HG02973 (cell line): Measurements from ENCODE around the gene FAM167B.
"Not testable (repeated sequence)": the region's sequence is repeated elsewhere in the genome, so short reads cannot be mapped to it uniquely, and the experiment has no call there.

Experiments
- ATAC-seq: cut with Tn5 transposase; IDR thresholded peaks from one replicate; pipeline ENCODE4 v1.9.1; 2021; ENCODE audit warnings: moderate library complexity; ENCODE audit not compliant: unreplicated experiment

FAM167B gene

DNA sequence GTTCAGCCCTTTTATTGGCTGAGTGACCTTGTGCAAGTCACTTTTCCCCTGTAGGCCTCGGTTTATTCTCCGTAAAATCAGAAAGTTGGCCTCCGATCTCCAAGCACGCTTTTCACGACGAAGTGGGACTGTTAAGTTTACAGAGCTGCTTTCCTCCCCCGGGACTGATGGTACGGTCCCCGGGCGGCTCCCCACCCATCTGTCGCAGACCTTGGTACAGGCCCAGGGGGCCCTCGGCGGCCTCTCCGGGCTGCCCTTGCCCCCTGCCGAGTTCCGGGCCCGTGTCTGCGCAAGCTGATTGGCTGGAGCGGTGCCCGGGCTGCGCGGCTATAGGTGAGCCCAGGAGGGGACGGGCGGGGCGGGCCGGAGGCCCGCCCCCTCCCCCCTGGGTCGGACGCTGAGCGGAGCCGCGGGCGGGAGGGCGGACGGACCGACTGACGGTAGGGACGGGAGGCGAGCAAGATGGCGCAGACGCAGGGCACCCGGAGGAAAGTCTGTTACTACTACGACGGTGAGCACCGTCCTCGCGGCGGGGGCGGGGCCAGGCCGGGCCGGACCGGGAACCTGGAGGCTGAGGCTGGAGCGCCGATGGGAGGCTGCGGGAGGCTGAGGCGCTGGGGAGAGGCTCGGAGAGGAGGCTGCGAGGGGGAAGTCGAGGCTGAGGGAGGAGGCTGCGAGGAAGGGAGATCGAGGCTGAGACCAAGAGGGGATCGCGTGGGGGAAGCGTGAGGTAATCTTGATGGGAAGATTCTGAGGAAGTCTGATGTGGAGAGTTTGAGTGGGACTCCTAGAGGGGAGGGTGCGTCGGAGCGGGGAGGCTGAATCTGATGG lies 44.9 kb downstream of the FAM167B start, which contains the start of gene HDAC1:
Gene HDAC1, plus strand, starts transcription at position 376 of the 831 bp plus-strand sequence. Its CDS starts 87 bp downstream, at position 463.
- peak; percentile 95 for ATAC-seq

DNA sequence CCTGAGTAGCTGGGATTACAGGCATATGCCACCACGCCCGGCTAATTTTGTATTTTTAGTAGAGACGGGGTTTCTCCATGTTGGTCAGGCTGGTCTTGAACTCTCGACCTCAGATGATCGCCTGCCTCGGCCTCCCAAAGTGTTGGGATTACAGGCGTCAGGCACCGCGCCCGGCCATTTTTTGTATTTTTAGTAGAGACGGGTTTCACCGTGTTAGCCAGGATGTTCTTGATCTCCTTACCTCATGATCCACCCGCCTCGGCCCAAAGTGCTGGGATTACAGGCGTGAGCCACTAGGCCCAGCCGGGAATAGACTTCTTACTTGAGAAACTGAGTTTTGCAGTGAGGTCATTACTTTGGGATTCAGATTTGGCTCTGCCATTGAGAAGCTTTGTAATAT lies 51.2 kb downstream of the FAM167B start:
- not testable (repeated sequence) for ATAC-seq
